Cardiac muscle cell (in vitro differentiated cells and primary cell): ENCODE data around the gene DPAGT1. TPM values are rescaled to one million over a fixed set of nuclear protein-coding genes. Genes with fewer than 3 reads are reported as not detected.

Source experiments
- DNase-seq, 2 donors: peaks; one replicate each; pipeline versions ENCODE4 v3.0.0 to v3.0.0-alpha.2; 2010 to 2017; ENCODE audit warnings: low read depth in 1 of 2, low spot score in 1 of 2
- H3K27ac ChIP-seq: fragments of 200-600 bp; sonication (generic); 2 replicates; pipeline ENCODE4 v1.5.1; 2016
- H3K27me3 ChIP-seq: fragments of 200-600 bp; sonication (generic); 2 replicates; pipeline ENCODE4 v1.6.0; 2016; ENCODE audit warnings: control low read depth
- H3K36me3 ChIP-seq: fragments of 200-600 bp; sonication (generic); 2 replicates; pipeline ENCODE4 v1.5.1; 2016; ENCODE audit warnings: control low read depth
- H3K4me1 ChIP-seq: fragments of 200-600 bp; sonication (generic); 2 replicates; pipeline ENCODE4 v1.8.1; 2017; ENCODE audit warnings: low read depth, mild to moderate bottlenecking, mixed run types
- H3K4me3 ChIP-seq: fragments of 200-600 bp; sonication (generic); 2 replicates; pipeline ENCODE4 v1.5.1; 2016; ENCODE audit warnings: mild to moderate bottlenecking
- H3K9me3 ChIP-seq: fragments of 200-600 bp; sonication (generic); 2 replicates; pipeline ENCODE4 v1.5.1; 2017; ENCODE audit warnings: low read depth, mild to moderate bottlenecking, control low read depth
- CTCF ChIP-seq: IDR thresholded peaks from 2 replicates; pipeline ENCODE4 v1.5.1; 2012; ENCODE audit warnings: low read depth, mild to moderate bottlenecking, low read length
- polyA plus RNA-seq: library from polyadenylated mRNA; unstranded; fragments of >200 nt; fragmentation: Nextera tagmentation; extraction: Ambion mirVana; gene quantifications from 2 replicates; pipeline ENCODE4 v1.2.1, GENCODE V29; 2016
- total RNA-seq: library from RNA; depleted of rRNA; stranded (reverse); fragments of >200 nt; gene quantifications from 2 replicates; pipeline ENCODE4 v1.2.3, GENCODE V29; 2016

Gene DPAGT1
- total and polyA plus RNA-seq, 2 experiments from 2014 or later = 36.0 to 57.9 TPM

- no peak for DNase-seq
- no peak for TF ChIP-seq CTCF
- H3K27ac ChIP-seq = no peak overlapping the region
- H3K27me3 ChIP-seq = no peaks in the 10 kb centered on the region
- H3K4me1 ChIP-seq = peaks cover 4% of the 10 kb centered on the region
- peaks cover 9% of the 10 kb centered on the region for H3K36me3 ChIP-seq
- H3K4me3 ChIP-seq = no peak overlapping the region
- H3K9me3 ChIP-seq = no peaks in the 10 kb centered on the region
These were observed 24.2 kb upstream of the DPAGT1 start for GRCh38 chr11:119125821-119126220.

- peak overlapping the region; percentile 76 for H3K27ac ChIP-seq
- no peaks in the 10 kb centered on the region for H3K9me3 ChIP-seq
These were observed 20.1 kb upstream of the DPAGT1 start for GRCh38 chr11:119121811-119122124.

GRCh38 chr11:119121008-119121810 lies 19.6 kb upstream of the DPAGT1 start, which contains the start of gene HINFP:
TSS of gene HINFP (plus strand) at chr11:119121580. CDS start at chr11:119126945, 5,365 bp downstream.
- Histone ChIP-seq H3K27ac (peak within 1 kb of the TSS; percentile 76), H3K4me3 (peak within 1 kb of the TSS; percentile 69), H3K27me3 (no peaks in the 10 kb centered on the region), H3K4me1 (peaks cover 10% of the 10 kb centered on the region), H3K9me3 (no peaks in the 10 kb centered on the region), H3K36me3 (peaks cover 2% of the 10 kb centered on the region)
- peak; percentile 99 for DNase-seq
- TF ChIP-seq CTCF = no peak

More at GRCh38 chr11:119121811-119122124, 20.1 kb upstream of the DPAGT1 start:
- Histone ChIP-seq H3K4me1 (peaks cover 10% of the 10 kb centered on the region), H3K36me3 (peaks cover 2% of the 10 kb centered on the region), H3K4me3 (peak overlapping the region; percentile 69), H3K27me3 (no peaks in the 10 kb centered on the region)
- TF ChIP-seq CTCF = no peak
- DNase-seq = no peak

- TF ChIP-seq CTCF = no peak
- peaks cover 2% of the 10 kb centered on the region for H3K36me3 ChIP-seq
- H3K4me1 ChIP-seq = peaks cover 10% of the 10 kb centered on the region
- H3K27me3 ChIP-seq = no peaks in the 10 kb centered on the region
- H3K27ac ChIP-seq = peak overlapping the region; percentile 29
- DNase-seq = peak; percentile 13 to 54
- peak overlapping the region; percentile 23 for H3K4me3 ChIP-seq
- no peaks in the 10 kb centered on the region for H3K9me3 ChIP-seq
These were observed 19.0 kb upstream of the DPAGT1 start for GRCh38 chr11:119120639-119121007.

GRCh38 chr11:119118946-119119345 lies 17.3 kb upstream of the DPAGT1 start:
- Histone ChIP-seq H3K36me3 (peaks cover 5% of the 10 kb centered on the region), H3K27me3 (no peaks in the 10 kb centered on the region), H3K4me3 (no peak overlapping the region), H3K9me3 (no peaks in the 10 kb centered on the region), H3K4me1 (peaks cover 10% of the 10 kb centered on the region), H3K27ac (no peak overlapping the region)
- no peak for DNase-seq
- no peak for TF ChIP-seq CTCF
